ENCODE results near the gene PPP1R1C. TPM values are rescaled to one million over a fixed set of nuclear protein-coding genes. Genes with fewer than 3 reads are reported as not detected.

Gene PPP1R1C
- total RNA-seq, 1 donor from 2014 or later, result not detected

GRCh38 chr2:182128821-182129707 is 143.4 kb downstream of the PPP1R1C start:
- Mint-ChIP-seq H3K36me3 (ENCODE audit: low read depth) (no peaks in the 10 kb centered on the region), H3K4me1 (ENCODE audit: low read depth) (no peaks in the 10 kb centered on the region), H3K4me3 (ENCODE audit: low read depth) (no peak overlapping the region), H3K27me3 (ENCODE audit: low read depth) (no peaks in the 10 kb centered on the region), H3K9me3 (no peaks in the 10 kb centered on the region), H3K27ac (no peak overlapping the region)
- intact Hi-C loops (cut with micrococcal nuclease), result no loop called here
- no peak for DNase-seq (ENCODE audit: low spot score)

DNA sequence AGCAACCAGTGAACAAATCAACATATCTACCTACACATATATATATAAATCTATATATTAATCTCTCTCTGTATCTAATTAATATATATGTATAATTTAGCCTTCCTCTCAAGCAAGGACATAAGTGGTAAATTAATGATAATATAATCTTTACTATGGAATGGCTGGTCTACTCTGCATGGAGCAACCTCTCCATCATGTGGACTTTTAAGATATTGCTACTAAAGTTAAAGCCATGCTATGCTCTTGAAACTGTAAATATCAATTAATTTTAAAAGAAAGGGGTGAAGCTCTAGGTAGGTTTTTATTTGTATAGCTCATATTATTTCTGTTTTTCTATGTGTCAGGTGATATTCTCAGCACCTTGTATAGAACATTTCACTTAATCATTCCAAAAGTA is 147.0 kb downstream of the PPP1R1C start:
- no peaks in the 10 kb centered on the region for H3K9me3 Mint-ChIP-seq
- H3K36me3 Mint-ChIP-seq (ENCODE audit: low read depth), result no peaks in the 10 kb centered on the region
- intact Hi-C loops (cut with micrococcal nuclease), result no loop called here
- H3K27me3 Mint-ChIP-seq (ENCODE audit: low read depth), result no peaks in the 10 kb centered on the region
- H3K4me1 Mint-ChIP-seq (ENCODE audit: low read depth), result no peaks in the 10 kb centered on the region
- no peak overlapping the region for H3K4me3 Mint-ChIP-seq (ENCODE audit: low read depth)
- DNase-seq (ENCODE audit: low spot score), result no peak
- H3K27ac Mint-ChIP-seq, result no peak overlapping the region

DNA sequence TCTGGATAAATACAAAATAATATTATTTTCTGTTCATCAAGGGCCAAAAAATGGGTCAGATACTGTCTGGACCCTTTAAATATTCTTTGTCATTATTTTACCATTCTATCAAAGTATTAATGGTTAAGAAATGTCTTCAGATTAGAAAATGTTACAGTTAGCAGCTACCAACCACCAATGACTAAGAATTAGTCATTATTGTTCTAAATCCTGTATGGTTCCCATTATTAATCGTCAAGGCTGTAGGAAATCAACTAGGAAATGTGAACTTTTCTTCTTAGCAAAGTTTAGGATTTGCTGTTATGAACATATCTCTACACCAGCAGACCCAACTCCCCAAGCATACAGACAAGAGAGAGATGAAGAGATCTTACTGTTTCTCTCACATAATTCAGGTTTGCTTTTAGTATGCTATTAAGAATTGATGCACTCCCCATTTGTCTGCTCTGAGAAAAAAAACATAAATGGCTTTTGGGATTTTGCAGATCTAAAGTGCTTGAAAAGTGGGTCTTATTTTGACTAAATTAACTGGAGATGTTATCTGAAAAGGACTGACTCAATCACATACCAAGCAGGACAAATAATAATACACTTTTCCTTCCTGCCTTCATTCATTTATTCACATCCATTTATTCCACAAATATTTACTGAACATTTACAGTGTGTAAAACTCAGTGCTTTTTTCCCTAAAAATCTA is 147.7 kb downstream of the PPP1R1C start:
- Mint-ChIP-seq H3K36me3 (ENCODE audit: low read depth) (no peaks in the 10 kb centered on the region), H3K4me3 (ENCODE audit: low read depth) (no peak overlapping the region), H3K27me3 (ENCODE audit: low read depth) (no peaks in the 10 kb centered on the region), H3K27ac (no peak overlapping the region), H3K9me3 (no peaks in the 10 kb centered on the region), H3K4me1 (ENCODE audit: low read depth) (no peaks in the 10 kb centered on the region)
- intact Hi-C loops (cut with micrococcal nuclease), result no loop called here
- DNase-seq (ENCODE audit: low spot score), result no peak

GRCh38 chr2:182134201-182134600 is 148.5 kb downstream of the PPP1R1C start:
- Mint-ChIP-seq H3K4me1 (ENCODE audit: low read depth) (no peaks in the 10 kb centered on the region), H3K27me3 (ENCODE audit: low read depth) (no peaks in the 10 kb centered on the region)

GRCh38 chr2:182142062-182142461 is 156.4 kb downstream of the PPP1R1C start:
- DNase-seq (ENCODE audit: low spot score), result no peak
- Mint-ChIP-seq H3K4me3 (ENCODE audit: low read depth) (no peak overlapping the region), H3K36me3 (ENCODE audit: low read depth) (no peaks in the 10 kb centered on the region), H3K9me3 (no peaks in the 10 kb centered on the region), H3K27me3 (ENCODE audit: low read depth) (no peaks in the 10 kb centered on the region), H3K4me1 (ENCODE audit: low read depth) (no peaks in the 10 kb centered on the region), H3K27ac (no peak overlapping the region)
- intact Hi-C loops (cut with micrococcal nuclease), result no loop called here

More at GRCh38 chr2:182134201-182134600, 148.5 kb downstream of the PPP1R1C start:
- no peak for DNase-seq (ENCODE audit: low spot score)
- intact Hi-C loops (cut with micrococcal nuclease), result no loop called here
- Mint-ChIP-seq H3K4me3 (ENCODE audit: low read depth) (no peak overlapping the region), H3K9me3 (no peaks in the 10 kb centered on the region), H3K36me3 (ENCODE audit: low read depth) (no peaks in the 10 kb centered on the region), H3K27ac (no peak overlapping the region)

DNA sequence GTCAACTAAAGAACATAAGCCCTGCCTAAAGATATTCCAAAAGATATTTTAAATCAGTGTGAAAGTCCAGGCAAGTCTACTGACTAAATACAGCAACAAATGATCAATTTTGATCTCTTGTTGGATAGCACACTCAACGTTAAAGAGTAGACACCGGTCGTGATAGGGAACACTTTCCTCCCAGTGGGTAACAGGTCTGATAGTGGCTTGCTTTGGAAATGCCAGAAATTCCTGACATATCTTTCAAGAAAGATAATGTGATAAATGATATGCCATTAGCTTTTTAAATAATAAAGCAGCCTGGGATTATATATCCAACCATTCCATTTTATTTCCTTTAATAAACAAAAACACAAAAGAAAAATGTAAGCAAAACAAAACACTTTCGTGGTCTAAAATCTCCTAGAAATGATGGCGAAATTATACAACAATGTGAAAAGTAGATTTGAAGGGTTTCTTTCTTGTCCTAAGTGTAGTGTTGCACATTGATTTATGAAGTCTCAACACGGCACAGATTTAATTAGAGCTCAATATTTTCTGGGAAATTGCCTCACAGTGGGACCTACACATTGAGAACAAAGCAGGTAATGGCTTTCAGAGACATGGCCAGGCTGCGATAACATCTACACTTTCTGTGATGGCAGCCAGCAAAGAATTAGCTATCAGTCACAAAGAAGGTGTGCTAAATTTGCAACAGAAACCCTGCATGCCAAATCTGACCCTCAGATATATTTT is 158.6 kb downstream of the PPP1R1C start:
- H3K36me3 Mint-ChIP-seq (ENCODE audit: low read depth), result no peaks in the 10 kb centered on the region
- H3K4me1 Mint-ChIP-seq (ENCODE audit: low read depth), result no peaks in the 10 kb centered on the region
- intact Hi-C loops (cut with micrococcal nuclease), result no loop called here
- no peak for DNase-seq (ENCODE audit: low spot score)
- no peaks in the 10 kb centered on the region for H3K9me3 Mint-ChIP-seq
- no peak overlapping the region for H3K4me3 Mint-ChIP-seq (ENCODE audit: low read depth)
- no peak overlapping the region for H3K27ac Mint-ChIP-seq
- H3K27me3 Mint-ChIP-seq (ENCODE audit: low read depth), result no peaks in the 10 kb centered on the region

DNA sequence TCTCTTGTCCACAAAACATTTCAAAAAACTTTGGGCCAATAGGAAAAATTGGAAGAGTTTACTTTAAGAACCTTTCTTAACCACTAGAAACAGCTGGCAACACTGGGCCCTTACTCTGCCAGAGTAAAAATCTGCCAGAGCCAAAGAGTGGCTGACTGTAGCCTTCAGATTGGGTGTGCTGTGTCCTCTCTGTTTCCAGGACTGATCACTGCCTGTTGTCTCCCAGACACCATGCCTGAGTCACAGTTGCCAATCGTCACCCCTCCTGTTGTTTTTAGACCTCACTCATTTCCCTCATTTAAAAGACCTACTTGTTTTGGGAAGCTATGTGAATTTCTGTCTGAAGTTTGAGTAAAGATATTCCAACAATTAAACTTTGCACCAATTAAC is 159.1 kb downstream of the PPP1R1C start:
- H3K27me3 Mint-ChIP-seq (ENCODE audit: low read depth), result no peaks in the 10 kb centered on the region
- no peak for DNase-seq (ENCODE audit: low spot score)
- no peak overlapping the region for H3K4me3 Mint-ChIP-seq (ENCODE audit: low read depth)
- H3K36me3 Mint-ChIP-seq (ENCODE audit: low read depth), result no peaks in the 10 kb centered on the region
- intact Hi-C loops (cut with micrococcal nuclease), result no loop called here
- no peaks in the 10 kb centered on the region for H3K4me1 Mint-ChIP-seq (ENCODE audit: low read depth)
- H3K9me3 Mint-ChIP-seq, result no peaks in the 10 kb centered on the region
- H3K27ac Mint-ChIP-seq, result no peak overlapping the region

DNA sequence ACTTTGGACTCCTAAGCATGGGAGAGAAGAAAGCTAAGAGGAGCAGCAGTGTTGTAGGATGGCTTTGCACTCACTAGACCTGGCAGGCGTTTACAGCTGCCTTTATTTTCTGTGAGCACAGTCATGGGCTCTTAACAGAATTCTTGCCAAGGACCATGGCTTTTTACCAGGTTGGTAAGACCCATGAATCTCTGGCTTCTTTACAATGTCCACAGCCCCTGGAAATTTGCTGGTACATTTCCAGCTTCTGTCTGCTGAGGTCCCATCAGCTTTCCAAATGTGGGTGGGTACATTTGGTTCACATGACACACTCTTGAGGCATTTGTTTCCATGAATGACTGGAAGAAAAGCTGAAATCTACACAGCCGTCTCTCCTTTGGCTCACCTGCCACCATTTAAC is 162.7 kb downstream of the PPP1R1C start:
- no peaks in the 10 kb centered on the region for H3K9me3 Mint-ChIP-seq
- DNase-seq (ENCODE audit: low spot score), result no peak
- intact Hi-C loops (cut with micrococcal nuclease), result no loop called here
- peaks cover 1% of the 10 kb centered on the region for H3K27me3 Mint-ChIP-seq (ENCODE audit: low read depth)
- H3K27ac Mint-ChIP-seq, result no peak overlapping the region
- no peaks in the 10 kb centered on the region for H3K4me1 Mint-ChIP-seq (ENCODE audit: low read depth)
- no peaks in the 10 kb centered on the region for H3K36me3 Mint-ChIP-seq (ENCODE audit: low read depth)
- no peak overlapping the region for H3K4me3 Mint-ChIP-seq (ENCODE audit: low read depth)

DNA sequence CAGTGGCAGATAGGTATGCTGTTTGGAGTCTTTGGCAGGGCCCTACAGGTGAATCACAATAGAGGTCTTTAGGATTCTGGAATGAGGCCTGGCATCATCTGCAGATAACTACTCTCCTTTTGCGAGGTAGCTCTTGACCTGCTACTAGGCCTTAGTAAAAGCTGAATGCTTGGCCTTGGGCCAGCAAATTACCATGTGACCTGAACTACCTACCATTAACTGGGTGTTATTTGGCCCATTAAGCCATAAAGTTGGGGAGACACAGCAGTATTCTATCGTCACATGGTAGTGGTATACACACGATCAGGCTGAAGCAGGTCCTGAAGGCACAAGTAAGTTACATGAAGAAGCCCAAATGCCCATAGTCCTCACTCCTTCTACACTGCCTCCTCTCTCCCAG is 178.2 kb downstream of the PPP1R1C start:
- no peaks in the 10 kb centered on the region for H3K9me3 Mint-ChIP-seq
- H3K4me3 Mint-ChIP-seq (ENCODE audit: low read depth), result no peak overlapping the region
- H3K4me1 Mint-ChIP-seq (ENCODE audit: low read depth), result no peaks in the 10 kb centered on the region
- intact Hi-C loops (cut with micrococcal nuclease), result no loop called here
- no peak for DNase-seq (ENCODE audit: low spot score)
- no peaks in the 10 kb centered on the region for H3K36me3 Mint-ChIP-seq (ENCODE audit: low read depth)
- no peak overlapping the region for H3K27ac Mint-ChIP-seq
- no peaks in the 10 kb centered on the region for H3K27me3 Mint-ChIP-seq (ENCODE audit: low read depth)

DNA sequence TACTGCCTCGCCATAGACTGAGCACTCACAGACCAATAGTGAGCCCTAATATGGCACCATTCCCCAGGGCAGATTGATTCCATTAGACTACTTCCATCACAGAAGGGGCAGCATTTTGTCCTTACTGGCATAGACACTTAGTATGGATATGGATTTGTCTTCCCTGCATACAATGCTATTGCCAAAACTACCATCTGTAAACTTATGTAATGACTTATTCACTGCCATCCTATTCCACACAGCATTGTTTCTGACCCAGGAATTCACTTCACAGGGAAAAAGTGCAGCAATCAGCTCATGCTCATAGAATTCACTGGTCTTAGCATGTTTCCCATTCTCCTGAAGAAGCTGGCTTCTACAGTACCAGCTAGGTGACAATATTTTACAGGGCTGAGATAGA is 179.0 kb downstream of the PPP1R1C start:
- no peaks in the 10 kb centered on the region for H3K9me3 Mint-ChIP-seq
- intact Hi-C loops (cut with micrococcal nuclease), result no loop called here
- H3K4me3 Mint-ChIP-seq (ENCODE audit: low read depth), result no peak overlapping the region
- H3K27ac Mint-ChIP-seq, result no peak overlapping the region
- no peaks in the 10 kb centered on the region for H3K4me1 Mint-ChIP-seq (ENCODE audit: low read depth)
- H3K27me3 Mint-ChIP-seq (ENCODE audit: low read depth), result no peaks in the 10 kb centered on the region
- H3K36me3 Mint-ChIP-seq (ENCODE audit: low read depth), result no peaks in the 10 kb centered on the region
- no peak for DNase-seq (ENCODE audit: low spot score)

DNA sequence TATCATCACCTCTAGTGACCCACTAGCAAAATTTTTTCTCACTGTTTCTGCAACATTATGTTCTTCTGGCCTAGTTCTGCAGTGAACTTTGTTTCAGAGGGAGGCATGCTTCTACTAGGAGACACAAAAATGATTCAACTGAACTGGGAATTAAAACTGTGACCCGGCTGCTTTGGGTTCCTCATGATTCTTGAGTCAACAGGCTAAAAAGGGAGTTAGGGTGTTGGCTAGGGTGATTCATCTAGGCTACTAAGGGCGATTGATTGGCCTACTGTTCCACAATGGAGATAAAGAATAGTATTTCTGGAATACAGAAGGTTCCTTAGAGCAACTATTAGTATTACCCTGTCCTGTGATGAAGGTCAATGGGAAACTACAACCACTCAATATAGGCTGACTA is 179.5 kb downstream of the PPP1R1C start:
- no peak overlapping the region for H3K27ac Mint-ChIP-seq

DNA sequence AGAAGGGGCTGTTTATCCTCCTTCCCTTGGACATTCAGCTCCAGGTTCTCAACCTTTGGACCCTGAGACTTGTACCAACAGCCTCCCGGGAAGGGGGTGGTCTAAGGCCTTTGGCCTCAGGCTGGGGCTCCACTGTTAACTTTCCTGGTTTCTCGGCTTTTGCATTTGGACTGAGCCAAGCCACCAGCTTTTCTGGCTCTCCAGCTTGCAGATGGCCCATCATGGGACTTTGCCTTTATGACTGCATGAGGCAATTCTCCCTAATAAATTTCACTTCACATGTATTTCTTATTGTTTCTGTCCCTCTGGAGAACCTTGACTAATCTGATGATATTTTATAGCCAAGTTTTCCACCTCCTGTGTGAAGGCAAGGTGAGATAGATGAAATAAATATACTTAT is 180.8 kb downstream of the PPP1R1C start:
- no peaks in the 10 kb centered on the region for H3K4me1 Mint-ChIP-seq (ENCODE audit: low read depth)
- no peak overlapping the region for H3K4me3 Mint-ChIP-seq (ENCODE audit: low read depth)
- no peaks in the 10 kb centered on the region for H3K9me3 Mint-ChIP-seq
- no peak for DNase-seq (ENCODE audit: low spot score)
- intact Hi-C loops (cut with micrococcal nuclease), result no loop called here
- H3K27ac Mint-ChIP-seq, result no peak overlapping the region
- H3K36me3 Mint-ChIP-seq (ENCODE audit: low read depth), result no peaks in the 10 kb centered on the region
- H3K27me3 Mint-ChIP-seq (ENCODE audit: low read depth), result no peaks in the 10 kb centered on the region

More for the DNA sequence above, 179.5 kb downstream of the PPP1R1C start:
- no peaks in the 10 kb centered on the region for H3K36me3 Mint-ChIP-seq (ENCODE audit: low read depth)
- H3K9me3 Mint-ChIP-seq, result no peaks in the 10 kb centered on the region
- no peaks in the 10 kb centered on the region for H3K4me1 Mint-ChIP-seq (ENCODE audit: low read depth)
- no peak overlapping the region for H3K4me3 Mint-ChIP-seq (ENCODE audit: low read depth)
- H3K27me3 Mint-ChIP-seq (ENCODE audit: low read depth), result no peaks in the 10 kb centered on the region
- intact Hi-C loops (cut with micrococcal nuclease), result no loop called here
- DNase-seq (ENCODE audit: low spot score), result no peak

- H3K4me3 Mint-ChIP-seq (ENCODE audit: low read depth), result no peak overlapping the region
- H3K4me1 Mint-ChIP-seq (ENCODE audit: low read depth), result no peaks in the 10 kb centered on the region
- intact Hi-C loops (cut with micrococcal nuclease), result no loop called here
- no peaks in the 10 kb centered on the region for H3K36me3 Mint-ChIP-seq (ENCODE audit: low read depth)
- no peak for DNase-seq (ENCODE audit: low spot score)
- H3K9me3 Mint-ChIP-seq, result no peaks in the 10 kb centered on the region
- no peak overlapping the region for H3K27ac Mint-ChIP-seq
- no peaks in the 10 kb centered on the region for H3K27me3 Mint-ChIP-seq (ENCODE audit: low read depth)
These were observed 181.2 kb downstream of the PPP1R1C start for GRCh38 chr2:182166841-182167240.
